Astrocyte (in vitro differentiated cells and primary cell): ENCODE measurements around the gene MCF2L. TPM values are rescaled to one million over a fixed set of nuclear protein-coding genes. Genes with fewer than 3 reads are reported as not detected.

Experiments
- DNase-seq: peaks from one replicate; pipeline ENCODE4 v3.0.0-alpha.2; 2010; ENCODE audit warnings: low read depth
- FAIRE-seq: peaks from 2 replicates; lab custom pipeline; 2011; peaks lifted over from hg19 to GRCh38; lab: Jason Lieb, UNC
- H2AFZ ChIP-seq: 2 replicates; pipeline ENCODE4 v1.6.0; 2012; ENCODE audit warnings: low read depth, low read length, inconsistent platforms
- H3K27ac ChIP-seq: 2 replicates; pipeline ENCODE4 v1.5.1; 2011; ENCODE audit warnings: low read depth, low read length, inconsistent platforms
- H3K27me3 ChIP-seq: 2 replicates; pipeline ENCODE4 v1.6.0; 2011; ENCODE audit warnings: low read length, inconsistent platforms; ENCODE audit not compliant: insufficient read depth
- H3K36me3 ChIP-seq: 2 replicates; pipeline ENCODE4 v1.5.1; 2011; ENCODE audit warnings: low read length, inconsistent platforms; ENCODE audit not compliant: insufficient read depth
- H3K4me1 ChIP-seq: 2 replicates; pipeline ENCODE4 v1.5.1; 2011; ENCODE audit warnings: low read length, inconsistent platforms; ENCODE audit not compliant: insufficient read depth
- H3K4me2 ChIP-seq: 2 replicates; pipeline ENCODE4 v1.6.0; 2012; ENCODE audit warnings: low read length, inconsistent platforms
- H3K4me3 ChIP-seq: 2 replicates; pipeline ENCODE4 v1.5.1; 2011; ENCODE audit warnings: low read depth, mild to moderate bottlenecking, low read length, inconsistent platforms; ENCODE audit not compliant: insufficient read depth
- H3K79me2 ChIP-seq: 2 replicates; pipeline ENCODE4 v1.6.0; 2012; ENCODE audit warnings: mild to moderate bottlenecking, low read length, inconsistent platforms; ENCODE audit not compliant: insufficient read depth
- H3K9ac ChIP-seq: 2 replicates; pipeline ENCODE4 v1.6.0; 2012; ENCODE audit warnings: mild to moderate bottlenecking, low read length, inconsistent platforms
- H3K9me3 ChIP-seq: 2 replicates; pipeline ENCODE4 v1.5.1; 2012; ENCODE audit warnings: low read depth, mild to moderate bottlenecking, low read length, inconsistent platforms; ENCODE audit not compliant: insufficient read depth
- H4K20me1 ChIP-seq: 2 replicates; pipeline ENCODE4 v1.6.0; 2012; ENCODE audit warnings: low read length, inconsistent platforms; ENCODE audit not compliant: insufficient read depth
- H3K27ac Mint-ChIP-seq: one replicate; pipeline ENCODE4 v1.8.0; 2021; ENCODE audit warnings: mild to moderate bottlenecking, mixed read lengths; ENCODE audit not compliant: unreplicated experiment
- H3K27me3 Mint-ChIP-seq: one replicate; pipeline ENCODE4 v1.8.0; 2021; ENCODE audit warnings: low read depth, mixed read lengths; ENCODE audit not compliant: unreplicated experiment
- H3K36me3 Mint-ChIP-seq: one replicate; pipeline ENCODE4 v1.8.0; 2021; ENCODE audit warnings: low read depth, mixed read lengths; ENCODE audit not compliant: unreplicated experiment
- H3K4me1 Mint-ChIP-seq: one replicate; pipeline ENCODE4 v1.8.0; 2021; ENCODE audit warnings: low read depth, mixed read lengths; ENCODE audit not compliant: unreplicated experiment
- H3K4me3 Mint-ChIP-seq: one replicate; pipeline ENCODE4 v1.8.0; 2021; ENCODE audit warnings: mild to moderate bottlenecking, moderate library complexity, mixed read lengths; ENCODE audit not compliant: unreplicated experiment
- H3K9me3 Mint-ChIP-seq: one replicate; pipeline ENCODE4 v1.8.0; 2021; ENCODE audit warnings: mild to moderate bottlenecking, mixed read lengths; ENCODE audit not compliant: unreplicated experiment
- CTCF ChIP-seq: IDR thresholded peaks from 2 replicates; pipeline ENCODE4 v1.5.1; 2011; ENCODE audit warnings: low read depth, mild to moderate bottlenecking, inconsistent platforms, low read length, moderate library complexity; ENCODE audit not compliant: insufficient read depth
- EZH2 ChIP-seq: IDR thresholded peaks from 2 replicates; pipeline ENCODE4 v1.6.1; 2012; ENCODE audit warnings: mild to moderate bottlenecking, low read length, inconsistent platforms; ENCODE audit not compliant: insufficient read depth
- total RNA-seq: library from RNA; stranded (reverse); gene quantifications from 2 replicates; pipeline ENCODE4 v1.2.1, GENCODE V29; 2021

Gene MCF2L
- total RNA-seq, 1 donor from 2014 or later: 3.4 TPM

GRCh38 chr13:112962396-112962795 is 6.6 kb upstream of the MCF2L start:
- peaks cover 63% of the 10 kb centered on the region for H3K27me3 Mint-ChIP-seq
- FAIRE-seq (no peak), DNase-seq (no peak)
- TF ChIP-seq CTCF: no peak
- TF ChIP-seq EZH2: no peak
- no peak overlapping the region for H3K4me3 Mint-ChIP-seq
- Histone ChIP-seq H3K27ac (no peak overlapping the region), H3K4me3 (no peak overlapping the region), H2AFZ (no peak overlapping the region), H3K79me2 (no peaks in the 10 kb centered on the region), H3K9ac (no peak overlapping the region), H3K4me2 (no peak overlapping the region), H4K20me1 (no peaks in the 10 kb centered on the region), H3K27me3 (peaks cover 7% of the 10 kb centered on the region), H3K9me3 (no peaks in the 10 kb centered on the region), H3K36me3 (no peaks in the 10 kb centered on the region), H3K4me1 (no peaks in the 10 kb centered on the region)
- no peak overlapping the region for H3K27ac Mint-ChIP-seq
- no peaks in the 10 kb centered on the region for H3K4me1 Mint-ChIP-seq
- H3K9me3 Mint-ChIP-seq: peaks cover 6% of the 10 kb centered on the region
- H3K36me3 Mint-ChIP-seq: no peaks in the 10 kb centered on the region

- no peak for FAIRE-seq
- Histone ChIP-seq H3K27me3 (peaks cover 14% of the 10 kb centered on the region), H3K27ac (no peak overlapping the region), H3K9ac (no peak overlapping the region), H3K9me3 (no peaks in the 10 kb centered on the region), H3K36me3 (no peaks in the 10 kb centered on the region), H3K4me2 (no peak overlapping the region), H3K79me2 (no peaks in the 10 kb centered on the region), H3K4me1 (no peaks in the 10 kb centered on the region), H4K20me1 (no peaks in the 10 kb centered on the region), H3K4me3 (no peak overlapping the region), H2AFZ (no peak overlapping the region)
- Mint-ChIP-seq H3K36me3 (no peaks in the 10 kb centered on the region), H3K9me3 (peaks cover 9% of the 10 kb centered on the region), H3K4me1 (no peaks in the 10 kb centered on the region), H3K27me3 (peaks cover 65% of the 10 kb centered on the region), H3K4me3 (no peak overlapping the region), H3K27ac (no peak overlapping the region)
- TF ChIP-seq CTCF: no peak
- no peak for TF ChIP-seq EZH2
- no peak for DNase-seq
Measured at GRCh38 chr13:112962911-112963625, 5.9 kb upstream of the MCF2L start.

GRCh38 chr13:112963641-112964040 is 5.4 kb upstream of the MCF2L start:
- Mint-ChIP-seq H3K4me1 (no peaks in the 10 kb centered on the region), H3K9me3 (peaks cover 9% of the 10 kb centered on the region), H3K27ac (no peak overlapping the region), H3K36me3 (no peaks in the 10 kb centered on the region), H3K4me3 (no peak overlapping the region), H3K27me3 (peaks cover 63% of the 10 kb centered on the region)
- no peak overlapping the region for H3K4me3 ChIP-seq
- H3K4me1 ChIP-seq: no peaks in the 10 kb centered on the region
- H3K4me2 ChIP-seq: no peak overlapping the region
- H3K9me3 ChIP-seq: no peaks in the 10 kb centered on the region
- FAIRE-seq (no peak), DNase-seq (no peak)
- no peak overlapping the region for H3K9ac ChIP-seq
- peaks cover 18% of the 10 kb centered on the region for H3K27me3 ChIP-seq
- TF ChIP-seq CTCF (no peak), EZH2 (no peak)
- no peak overlapping the region for H2AFZ ChIP-seq
- H3K36me3 ChIP-seq: no peaks in the 10 kb centered on the region
- no peaks in the 10 kb centered on the region for H3K79me2 ChIP-seq
- H3K27ac ChIP-seq: no peak overlapping the region
- no peaks in the 10 kb centered on the region for H4K20me1 ChIP-seq
